PC-3 (cell line): ENCODE measurements around the gene DLG1.

ENCODE experiments used
- CTCF ChIP-seq: fragments of 300-600 bp; sonication (generic); conservative IDR thresholded peaks from 2 replicates; pipeline ENCODE4 v1.5.1; 2017; ENCODE audit warnings: antibody characterized with exemption, low read depth, mild to moderate bottlenecking, low read length
- EZH2phosphoT487 ChIP-seq: fragments of 300-600 bp; sonication (generic); IDR thresholded peaks from 2 replicates; pipeline ENCODE4 v1.6.1; 2018; ENCODE audit warnings: mild to moderate bottlenecking, antibody characterized with exemption, low read length, borderline replicate concordance

- TF ChIP-seq CTCF (no peak), EZH2phosphoT487 (no peak)
These were observed 81.5 kb downstream of the DLG1 start for GRCh38 chr3:197216914-197217313.
